Smooth muscle cell (in vitro differentiated cells): Measurements from ENCODE around the gene ZNF367. TPM values are rescaled to one million over a fixed set of nuclear protein-coding genes. Genes with fewer than 3 reads are reported as not detected.
"Not testable (repeated sequence)": the region's sequence is repeated elsewhere in the genome, so short reads cannot be mapped to it uniquely, and the experiment has no call there.

ENCODE experiments used
- DNase-seq: peaks from one replicate; lab custom pipeline; 2025; ENCODE audit not compliant: unreplicated experiment; lab: John Stamatoyannopoulos, UW
- H2AFZ ChIP-seq: fragments of 200-600 bp; sonication (generic); 2 replicates; pipeline ENCODE4 v1.6.0; 2016; ENCODE audit warnings: antibody characterized with exemption, low read depth, mild to moderate bottlenecking
- H3F3A ChIP-seq: fragments of 200-600 bp; sonication (generic); 2 replicates; pipeline ENCODE4 v1.6.0; 2017; ENCODE audit warnings: antibody characterized with exemption, low read depth
- H3K27ac ChIP-seq: fragments of 200-600 bp; sonication (generic); 2 replicates; pipeline ENCODE4 v1.5.1; 2016; ENCODE audit warnings: low read depth, mild to moderate bottlenecking
- H3K27me3 ChIP-seq: fragments of 200-600 bp; sonication (generic); 2 replicates; pipeline ENCODE4 v1.6.1; 2016; ENCODE audit warnings: low read depth, mild to moderate bottlenecking
- H3K36me3 ChIP-seq: fragments of 200-600 bp; sonication (generic); 2 replicates; pipeline ENCODE4 v1.5.1; 2016; ENCODE audit warnings: low read depth
- H3K4me1 ChIP-seq: fragments of 200-600 bp; sonication (generic); 2 replicates; pipeline ENCODE4 v1.5.1; 2016; ENCODE audit warnings: low read depth
- H3K4me2 ChIP-seq: fragments of 200-600 bp; sonication (generic); 2 replicates; pipeline ENCODE4 v1.6.0; 2016; ENCODE audit warnings: mild to moderate bottlenecking
- H3K4me3 ChIP-seq: fragments of 200-600 bp; sonication (generic); 2 replicates; pipeline ENCODE4 v1.5.1; 2016; ENCODE audit warnings: mild to moderate bottlenecking
- H3K79me2 ChIP-seq: fragments of 200-600 bp; sonication (generic); 2 replicates; pipeline ENCODE4 v1.6.0; 2016; ENCODE audit warnings: low read depth, mild to moderate bottlenecking
- H3K9ac ChIP-seq: fragments of 200-600 bp; sonication (generic); 2 replicates; pipeline ENCODE4 v1.6.0; 2016; ENCODE audit warnings: low read depth
- H3K9me3 ChIP-seq: fragments of 200-600 bp; sonication (generic); replicated peaks from 2 replicates; pipeline ENCODE4 v1.5.1; 2016; ENCODE audit warnings: low read depth
- H4K20me1 ChIP-seq: fragments of 200-600 bp; sonication (generic); 2 replicates; pipeline ENCODE4 v1.6.0; 2016; ENCODE audit warnings: low read depth
- WGBS: methylation state at CpG from one replicate; pipeline ENCODE4 v1.1.7; 2016; ENCODE audit warnings: low lambda C conversion rate; 5-methylcytosine and 5-hydroxymethylcytosine counted together
- polyA plus RNA-seq: library from polyadenylated mRNA; unstranded; fragments of >200 nt; fragmentation: Nextera tagmentation; extraction: Ambion mirVana; gene quantifications from 2 replicates; pipeline ENCODE4 v1.2.1, GENCODE V29; 2016
- total RNA-seq: library from RNA; depleted of rRNA; stranded (reverse); fragments of >200 nt; gene quantifications from 2 replicates; pipeline ENCODE4 v1.2.3, GENCODE V29; 2014
- TF ChIP-seq, protein P1 (sequence below): fragments of 200-600 bp; sonication (generic); IDR thresholded peaks from 2 replicates; pipeline ENCODE4 v1.5.1; 2017; ENCODE audit warnings: borderline replicate concordance, mild to moderate bottlenecking, antibody characterized with exemption; ENCODE audit not compliant: insufficient read depth, poor library complexity, severe bottlenecking

Gene ZNF367
- total and polyA plus RNA-seq, 2 experiments from 2014 or later: 2.8 to 3.2 TPM

DNA sequence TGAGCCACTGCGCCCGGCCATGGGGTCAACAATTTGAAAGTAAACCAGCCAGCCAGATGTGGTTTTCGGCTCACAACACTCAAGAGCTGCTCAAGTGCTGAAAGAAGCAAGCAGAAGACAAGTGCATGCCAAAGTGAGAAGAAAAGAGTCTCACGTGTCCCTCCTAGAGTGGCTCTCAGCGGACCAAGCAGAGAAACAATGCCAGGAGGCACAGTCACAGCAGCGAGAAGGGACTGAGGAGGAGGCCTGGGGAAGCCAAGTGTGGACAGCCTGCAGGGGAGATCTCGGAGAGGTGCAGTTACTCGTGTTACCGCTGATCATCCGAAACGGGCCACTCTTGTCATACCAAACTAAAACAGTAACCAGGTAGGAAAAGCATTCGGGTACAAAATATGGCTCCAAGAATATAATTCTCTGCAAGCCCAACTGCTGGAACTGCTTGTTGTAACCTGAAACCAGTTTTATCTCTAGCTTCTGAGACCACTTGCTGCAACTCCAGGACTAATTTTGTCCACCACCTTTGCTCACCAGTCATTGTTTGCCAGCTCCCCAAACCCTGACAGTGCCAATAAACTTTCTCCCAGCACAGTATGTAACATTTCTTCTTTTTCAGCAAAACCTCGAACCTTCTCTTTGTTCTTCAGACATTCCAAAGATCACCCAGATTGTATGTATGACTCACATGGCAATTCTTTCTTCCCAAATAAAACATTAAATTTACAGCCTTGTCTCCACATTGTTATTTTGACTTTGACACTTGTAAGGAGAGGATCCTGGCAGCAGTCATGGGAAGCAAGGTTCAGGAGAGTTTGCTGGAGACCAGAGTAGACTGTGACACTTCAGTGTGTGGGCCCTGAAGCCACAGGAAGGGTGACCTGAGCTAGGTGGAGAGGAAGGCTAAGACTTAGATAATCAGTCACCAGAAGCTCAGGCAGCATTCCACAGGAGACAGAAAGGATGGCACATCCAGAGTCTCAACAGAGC is 41.0 kb downstream of the ZNF367 start:
- Histone ChIP-seq H3K27ac (no peak overlapping the region), H3K79me2 (peaks cover 21% of the 10 kb centered on the region), H3K4me3 (no peak overlapping the region)

DNA sequence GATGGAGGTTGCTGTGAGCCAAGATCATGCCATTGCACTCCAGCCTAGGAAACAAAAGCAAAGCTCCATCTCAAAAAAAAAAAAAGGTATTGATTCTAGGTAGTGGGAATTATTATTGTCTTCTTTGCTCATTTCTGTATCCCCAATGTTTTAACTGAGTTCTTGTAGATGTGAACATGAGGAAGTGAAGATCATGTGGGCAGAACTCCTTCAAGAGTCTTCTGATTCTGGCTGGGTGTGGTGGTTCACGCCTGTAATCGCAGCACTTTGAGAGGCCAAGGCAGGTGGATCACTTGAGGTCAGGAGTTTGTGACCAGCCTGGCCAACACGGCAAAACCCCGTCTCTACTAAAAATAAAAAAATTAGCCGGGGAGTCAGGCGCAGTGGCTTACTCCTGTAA is 42.7 kb downstream of the ZNF367 start:
- H3K27ac ChIP-seq, H3K9me3 ChIP-seq, H3K4me3 ChIP-seq, DNase-seq, H4K20me1 ChIP-seq, H3F3A ChIP-seq, H3K4me1 ChIP-seq, H3K4me2 ChIP-seq, H3K27me3 ChIP-seq, H3K9ac ChIP-seq, H3K36me3 ChIP-seq, H2AFZ ChIP-seq: not testable (repeated sequence)
- WGBS: 97% methylated on average over 6 of the region's 6 CpGs
- H3K79me2 ChIP-seq: peaks cover 13% of the 10 kb centered on the region

More for the DNA sequence above, 41.0 kb downstream of the ZNF367 start:
- Histone ChIP-seq H3K4me2 (no peak overlapping the region), H3K36me3 (no peaks in the 10 kb centered on the region), H2AFZ (no peak overlapping the region), H4K20me1 (peaks cover 5% of the 10 kb centered on the region), H3F3A (no peaks in the 10 kb centered on the region), H3K27me3 (no peaks in the 10 kb centered on the region), H3K9ac (no peak overlapping the region), H3K4me1 (peaks cover 5% of the 10 kb centered on the region), H3K9me3 (no peaks in the 10 kb centered on the region)
- TF ChIP-seq, protein P1, sequence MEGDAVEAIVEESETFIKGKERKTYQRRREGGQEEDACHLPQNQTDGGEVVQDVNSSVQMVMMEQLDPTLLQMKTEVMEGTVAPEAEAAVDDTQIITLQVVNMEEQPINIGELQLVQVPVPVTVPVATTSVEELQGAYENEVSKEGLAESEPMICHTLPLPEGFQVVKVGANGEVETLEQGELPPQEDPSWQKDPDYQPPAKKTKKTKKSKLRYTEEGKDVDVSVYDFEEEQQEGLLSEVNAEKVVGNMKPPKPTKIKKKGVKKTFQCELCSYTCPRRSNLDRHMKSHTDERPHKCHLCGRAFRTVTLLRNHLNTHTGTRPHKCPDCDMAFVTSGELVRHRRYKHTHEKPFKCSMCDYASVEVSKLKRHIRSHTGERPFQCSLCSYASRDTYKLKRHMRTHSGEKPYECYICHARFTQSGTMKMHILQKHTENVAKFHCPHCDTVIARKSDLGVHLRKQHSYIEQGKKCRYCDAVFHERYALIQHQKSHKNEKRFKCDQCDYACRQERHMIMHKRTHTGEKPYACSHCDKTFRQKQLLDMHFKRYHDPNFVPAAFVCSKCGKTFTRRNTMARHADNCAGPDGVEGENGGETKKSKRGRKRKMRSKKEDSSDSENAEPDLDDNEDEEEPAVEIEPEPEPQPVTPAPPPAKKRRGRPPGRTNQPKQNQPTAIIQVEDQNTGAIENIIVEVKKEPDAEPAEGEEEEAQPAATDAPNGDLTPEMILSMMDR: no peak
- no peak for DNase-seq
- 83% methylated on average over 13 of the region's 13 CpGs for WGBS

DNA sequence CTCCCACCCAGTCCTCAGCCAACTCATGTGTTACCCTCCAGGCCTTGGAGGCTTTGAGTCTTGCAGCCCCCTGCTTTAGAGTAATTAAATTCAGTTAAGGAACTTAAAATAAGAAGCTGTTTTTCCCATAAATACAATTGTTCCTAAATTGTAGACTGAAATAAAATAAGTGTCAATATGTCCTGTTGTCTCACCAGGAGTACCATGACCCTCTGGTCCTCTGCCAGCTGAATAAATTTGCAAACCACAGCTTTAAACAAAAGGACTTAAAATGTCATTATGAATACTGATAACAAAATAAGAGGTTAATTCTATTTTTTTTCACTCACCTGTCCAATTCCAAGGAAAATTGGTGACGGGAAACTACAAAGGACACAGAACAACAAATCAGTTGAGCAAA is 50.2 kb downstream of the ZNF367 start:
- no peaks in the 10 kb centered on the region for H3K36me3 ChIP-seq
- no peak overlapping the region for H2AFZ ChIP-seq
- no peaks in the 10 kb centered on the region for H4K20me1 ChIP-seq
- no peak for DNase-seq
- TF ChIP-seq, protein P1: no peak
- no peaks in the 10 kb centered on the region for H3F3A ChIP-seq
- H3K9me3 ChIP-seq: no peaks in the 10 kb centered on the region
- H3K4me2 ChIP-seq: no peak overlapping the region
- 97% methylated on average over 1 of the region's 1 CpG for WGBS
- no peaks in the 10 kb centered on the region for H3K27me3 ChIP-seq
- no peaks in the 10 kb centered on the region for H3K4me1 ChIP-seq
- H3K9ac ChIP-seq: no peak overlapping the region
- no peak overlapping the region for H3K4me3 ChIP-seq
- peaks cover 10% of the 10 kb centered on the region for H3K79me2 ChIP-seq
- no peak overlapping the region for H3K27ac ChIP-seq

DNA sequence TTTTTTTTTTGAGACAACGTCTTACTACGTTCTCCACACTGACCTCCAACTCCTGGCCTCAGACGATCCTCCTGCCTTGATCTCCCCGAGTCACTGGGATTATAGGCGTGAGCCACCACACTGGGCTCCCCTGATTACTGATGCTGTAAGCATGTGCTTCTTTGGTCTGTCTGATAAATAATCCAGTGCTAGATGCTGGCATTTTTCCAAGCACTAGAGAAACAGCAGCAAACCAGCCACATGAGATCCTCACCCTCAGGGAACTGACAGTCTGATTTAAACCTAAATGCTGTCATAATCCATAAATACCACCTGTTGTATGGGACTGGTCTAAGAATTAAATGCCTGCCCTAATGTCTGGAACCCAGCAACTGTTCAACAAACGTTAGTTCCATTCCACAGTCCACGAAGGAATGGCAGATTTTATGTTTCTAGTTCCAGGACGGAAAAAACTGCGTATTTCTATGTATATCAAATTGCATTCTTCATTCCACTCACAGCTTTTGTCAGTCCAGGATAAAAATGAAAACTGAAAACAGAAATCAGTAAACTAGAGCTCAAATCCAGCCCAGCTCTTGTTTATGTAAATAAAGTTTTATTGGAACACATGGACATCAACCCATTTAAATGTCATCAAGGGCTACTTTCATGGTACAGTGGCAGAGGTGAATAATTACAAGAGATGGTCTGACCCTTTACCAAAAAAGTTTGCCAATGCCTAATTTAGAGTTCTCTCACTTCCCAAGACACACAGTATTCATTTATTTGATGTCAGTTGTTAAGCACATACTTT is 54.8 kb downstream of the ZNF367 start:
- no peaks in the 10 kb centered on the region for H4K20me1 ChIP-seq
- no peak for DNase-seq
- no peaks in the 10 kb centered on the region for H3K36me3 ChIP-seq
- H3K27me3 ChIP-seq: no peaks in the 10 kb centered on the region
- no peaks in the 10 kb centered on the region for H3K4me1 ChIP-seq
- H3K4me2 ChIP-seq: no peak overlapping the region
- H3F3A ChIP-seq: no peaks in the 10 kb centered on the region
- H3K4me3 ChIP-seq: no peak overlapping the region
- no peaks in the 10 kb centered on the region for H3K79me2 ChIP-seq
- no peak overlapping the region for H3K9ac ChIP-seq
- 86% methylated on average over 9 of the region's 9 CpGs for WGBS
- no peak overlapping the region for H3K27ac ChIP-seq
- H3K9me3 ChIP-seq: no peaks in the 10 kb centered on the region
- H2AFZ ChIP-seq: no peak overlapping the region
- TF ChIP-seq, protein P1: no peak

DNA sequence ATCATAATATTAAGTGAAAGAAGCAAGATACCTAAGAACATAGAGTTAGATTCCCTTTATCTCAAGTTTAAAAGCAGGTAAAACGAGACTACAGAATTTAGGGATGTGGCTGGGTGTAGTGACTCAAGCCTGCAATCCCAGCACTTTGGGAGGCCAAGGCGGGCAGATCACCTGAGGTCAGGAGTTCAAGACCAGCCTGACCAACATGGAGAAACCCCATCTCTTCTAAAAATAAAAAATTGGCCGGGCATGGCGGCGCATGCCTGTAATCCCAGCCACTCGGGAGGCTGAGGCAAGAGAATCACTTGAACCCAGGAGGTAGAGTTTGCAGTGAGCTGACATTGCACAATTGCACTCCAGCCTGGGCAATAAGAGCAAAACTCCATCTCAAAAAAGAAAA is 56.1 kb downstream of the ZNF367 start:
- H3K27me3 ChIP-seq, H3K9ac ChIP-seq, H3F3A ChIP-seq, H3K36me3 ChIP-seq, H4K20me1 ChIP-seq, H3K4me1 ChIP-seq, H3K4me2 ChIP-seq, H3K27ac ChIP-seq, H2AFZ ChIP-seq, DNase-seq, H3K9me3 ChIP-seq, H3K79me2 ChIP-seq, H3K4me3 ChIP-seq: not testable (repeated sequence)
- 96% methylated on average over 6 of the region's 6 CpGs for WGBS
